Vagina (tissue), 2 donors: ENCODE measurements around the gene CELSR2.

Experiments used
- POLR2A ChIP-seq, 2 donors: fragments of 450-650 bp; IDR thresholded peaks; one replicate each; pipeline ENCODE4 v1.6.1; 2017; ENCODE audit warnings: antibody characterized with exemption in 2 of 2, mild to moderate bottlenecking in 2 of 2, moderate library complexity in 2 of 2
- POLR2AphosphoS5 ChIP-seq, 2 donors: sonication (generic); formaldehyde crosslinking; IDR thresholded peaks; one replicate each; pipeline ENCODE4 v1.9.0; 2017; ENCODE audit warnings: antibody characterized with exemption in 2 of 2, mild to moderate bottlenecking in 2 of 2, low read depth in 1 of 2; ENCODE audit not compliant: insufficient read depth in 1 of 2
- TF ChIP-seq, protein P1 (sequence below), 3 experiments: fragments of 450-650 bp in 2 of 3; fragments of 200-600 bp in 1 of 3; sonication (generic) in 1 of 3; IDR thresholded peaks; one replicate each; pipeline ENCODE4 v1.5.1; 2017 to 2019; ENCODE audit warnings: antibody characterized with exemption in 3 of 3, mild to moderate bottlenecking in 2 of 3, moderate library complexity in 2 of 3

DNA sequence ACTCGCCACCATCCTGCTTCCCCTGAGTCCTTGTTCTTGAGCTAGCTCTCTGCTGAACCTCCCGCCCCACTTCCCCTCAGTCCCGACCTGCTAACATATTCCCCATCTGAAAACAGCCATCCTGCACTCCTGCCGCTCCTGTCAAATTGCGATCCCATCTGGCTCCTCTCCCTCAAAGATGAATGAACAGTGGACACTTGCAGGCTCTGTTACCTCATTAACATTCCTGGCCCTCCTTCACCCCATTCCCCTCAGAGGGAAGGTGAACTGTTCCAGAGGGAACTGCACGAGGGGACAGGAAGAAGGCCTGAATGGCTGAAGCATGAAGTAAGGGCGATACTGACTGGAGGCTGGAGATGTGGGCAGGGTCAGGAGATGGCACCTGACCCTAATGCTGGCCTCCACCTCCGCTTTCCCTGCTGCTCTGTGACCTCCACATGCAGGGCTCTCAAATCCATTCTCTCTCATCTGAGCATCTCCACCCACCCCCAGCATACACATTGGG is 7.4 kb upstream of the CELSR2 start:
- TF ChIP-seq, protein P1, sequence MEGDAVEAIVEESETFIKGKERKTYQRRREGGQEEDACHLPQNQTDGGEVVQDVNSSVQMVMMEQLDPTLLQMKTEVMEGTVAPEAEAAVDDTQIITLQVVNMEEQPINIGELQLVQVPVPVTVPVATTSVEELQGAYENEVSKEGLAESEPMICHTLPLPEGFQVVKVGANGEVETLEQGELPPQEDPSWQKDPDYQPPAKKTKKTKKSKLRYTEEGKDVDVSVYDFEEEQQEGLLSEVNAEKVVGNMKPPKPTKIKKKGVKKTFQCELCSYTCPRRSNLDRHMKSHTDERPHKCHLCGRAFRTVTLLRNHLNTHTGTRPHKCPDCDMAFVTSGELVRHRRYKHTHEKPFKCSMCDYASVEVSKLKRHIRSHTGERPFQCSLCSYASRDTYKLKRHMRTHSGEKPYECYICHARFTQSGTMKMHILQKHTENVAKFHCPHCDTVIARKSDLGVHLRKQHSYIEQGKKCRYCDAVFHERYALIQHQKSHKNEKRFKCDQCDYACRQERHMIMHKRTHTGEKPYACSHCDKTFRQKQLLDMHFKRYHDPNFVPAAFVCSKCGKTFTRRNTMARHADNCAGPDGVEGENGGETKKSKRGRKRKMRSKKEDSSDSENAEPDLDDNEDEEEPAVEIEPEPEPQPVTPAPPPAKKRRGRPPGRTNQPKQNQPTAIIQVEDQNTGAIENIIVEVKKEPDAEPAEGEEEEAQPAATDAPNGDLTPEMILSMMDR (IDR thresholded peaks at IDR 0.05): no peak
- TF ChIP-seq POLR2A (IDR thresholded peaks at IDR 0.05) (no peak), POLR2AphosphoS5 (IDR thresholded peaks at IDR 0.05; ENCODE audit: insufficient read depth in 1 of 2, low read depth in 1 of 2) (no peak)
